ENCODE data around the gene RANBP17.
"Not testable (repeated sequence)": the region's sequence is repeated elsewhere in the genome, so short reads cannot be mapped to it uniquely, and the experiment has no call there.

Gene RANBP17

DNA sequence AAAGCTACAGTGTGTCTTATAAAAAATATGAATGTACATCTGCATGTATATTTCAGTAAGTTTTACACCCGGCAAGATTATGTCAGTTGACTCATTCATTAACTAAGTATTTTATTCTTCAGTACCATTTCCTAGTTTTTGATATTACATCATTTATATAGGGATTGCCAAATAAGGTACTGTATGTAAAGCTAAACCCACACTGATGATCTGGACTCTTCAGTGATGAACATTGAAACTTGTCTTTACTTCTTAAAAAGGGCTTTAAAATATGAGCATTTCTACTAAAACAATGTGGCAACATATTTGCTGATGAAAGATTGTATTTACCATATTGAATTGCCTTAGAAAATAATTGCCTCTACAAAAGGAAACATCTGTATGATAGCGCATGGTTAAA is 295.5 kb downstream of the RANBP17 start:
- no peak for DNase-seq (ENCODE audit: low read depth)

DNA sequence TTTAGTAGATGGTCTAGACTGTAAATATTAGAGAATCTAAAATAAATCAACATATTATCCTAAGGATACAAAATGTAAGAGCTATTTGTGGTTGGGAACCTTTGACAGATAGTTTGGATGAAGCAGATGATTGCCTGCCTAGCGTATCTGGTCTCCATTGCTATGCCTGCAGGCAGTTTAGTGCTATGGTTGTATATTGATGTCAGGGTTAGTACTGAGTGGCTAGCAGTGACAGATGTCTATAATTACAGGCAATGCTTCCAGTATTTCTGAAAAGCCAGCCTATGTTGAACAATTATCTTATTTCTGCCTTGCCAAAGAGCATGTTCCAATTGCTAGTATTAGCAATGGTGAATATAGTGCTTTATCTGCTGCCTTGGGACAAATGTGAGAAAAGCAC is 296.0 kb downstream of the RANBP17 start:
- DNase-seq (ENCODE audit: low read depth) = no peak

DNA sequence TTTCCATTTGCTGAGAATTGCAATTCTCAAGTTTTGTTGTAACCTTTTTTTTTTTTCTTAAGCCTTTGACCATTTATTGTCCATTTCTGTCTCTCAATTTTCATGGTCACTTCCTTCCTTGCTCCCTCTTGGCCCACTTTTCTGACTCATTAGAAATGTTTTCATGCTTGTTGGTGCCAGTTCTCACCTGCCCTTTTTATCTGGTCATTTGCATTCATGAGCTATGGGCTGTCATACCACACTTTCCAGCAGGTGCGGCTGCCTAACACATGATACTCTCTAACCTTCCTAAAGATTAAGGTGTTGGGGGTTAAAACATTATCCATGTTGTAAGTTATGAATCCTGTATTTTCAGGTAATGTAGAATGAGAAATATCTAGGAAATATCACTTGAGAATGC is 296.8 kb downstream of the RANBP17 start:
- no peak for DNase-seq (ENCODE audit: low read depth)

DNA sequence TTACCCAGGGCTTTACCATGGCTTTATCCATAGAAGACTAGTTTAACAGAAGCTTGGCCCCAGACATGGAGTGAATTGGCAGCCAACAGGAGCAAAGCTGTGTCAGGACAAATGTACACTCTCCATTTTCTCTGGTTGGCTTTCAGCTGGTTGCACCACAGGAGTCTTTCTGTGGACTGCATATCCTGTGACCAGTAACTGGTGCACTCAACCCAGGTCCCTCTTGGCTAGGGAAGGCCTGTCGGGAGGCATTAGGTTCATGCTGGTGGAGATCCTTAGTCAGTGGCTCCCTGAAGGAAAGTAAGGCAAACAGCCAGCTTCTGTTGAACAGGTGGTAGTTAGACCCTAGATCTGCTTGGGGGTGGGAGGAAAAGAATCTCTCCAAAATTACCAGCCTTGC is 300.3 kb downstream of the RANBP17 start:
- DNase-seq (ENCODE audit: low read depth) = no peak

DNA sequence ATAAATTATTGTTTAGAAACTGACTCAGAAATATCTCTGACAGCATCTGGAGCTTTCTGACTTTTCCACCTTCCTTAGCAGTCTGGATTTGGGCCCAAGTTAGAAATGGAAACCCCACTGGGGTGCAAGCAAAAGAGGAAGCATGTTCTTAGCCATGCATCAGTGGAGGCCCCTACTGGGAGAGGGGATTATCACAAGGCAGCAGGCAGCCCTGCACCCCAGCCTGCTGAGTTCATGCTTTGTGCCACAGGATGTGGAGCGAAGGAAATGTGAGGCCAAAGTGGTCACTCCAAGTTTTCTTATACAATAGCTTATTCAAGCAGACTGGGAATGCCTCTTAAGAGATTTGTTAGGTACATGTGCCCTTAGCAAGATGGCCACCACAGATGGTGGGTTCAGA is 300.8 kb downstream of the RANBP17 start:
- DNase-seq (ENCODE audit: low read depth) = no peak

DNA sequence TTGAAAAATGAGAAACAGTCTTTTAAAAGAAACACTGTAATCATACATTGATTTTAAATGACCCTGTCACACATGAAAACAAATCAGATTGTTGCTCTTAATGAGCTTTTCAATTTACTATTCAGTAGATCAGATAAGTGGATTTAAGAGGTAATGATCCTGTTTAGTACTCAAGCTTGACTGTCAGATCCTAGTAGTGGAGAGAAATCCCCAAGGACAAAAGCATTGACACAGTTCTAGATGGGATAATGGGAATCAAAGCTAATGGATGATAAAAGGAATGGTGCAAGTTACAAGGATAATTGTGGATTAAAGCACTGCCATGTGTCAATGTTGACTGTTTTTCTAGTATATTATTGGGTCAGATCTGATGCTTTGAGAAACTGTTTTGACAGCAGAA is 304.9 kb downstream of the RANBP17 start:
- DNase-seq (ENCODE audit: low read depth) = no peak

DNA sequence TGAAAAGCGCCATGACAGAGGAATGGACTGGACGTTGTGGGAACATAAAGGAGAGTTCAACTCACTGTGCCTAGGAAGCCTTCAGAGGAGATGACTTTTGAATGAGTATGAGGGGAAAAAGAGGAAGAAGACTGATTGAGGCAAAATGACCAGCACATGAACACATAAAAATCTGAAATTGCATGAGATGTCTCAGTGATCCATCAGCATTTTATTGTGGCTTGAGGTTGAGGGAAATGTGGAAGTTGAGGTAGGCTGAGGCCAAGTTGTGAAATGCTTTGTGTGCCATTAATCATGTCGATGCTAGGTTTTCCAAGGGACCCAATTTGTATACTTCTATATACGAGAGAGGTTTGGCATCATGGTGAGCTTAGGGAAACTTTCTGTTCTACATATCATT is 306.4 kb downstream of the RANBP17 start:
- DNase-seq (ENCODE audit: low read depth) = no peak

DNA sequence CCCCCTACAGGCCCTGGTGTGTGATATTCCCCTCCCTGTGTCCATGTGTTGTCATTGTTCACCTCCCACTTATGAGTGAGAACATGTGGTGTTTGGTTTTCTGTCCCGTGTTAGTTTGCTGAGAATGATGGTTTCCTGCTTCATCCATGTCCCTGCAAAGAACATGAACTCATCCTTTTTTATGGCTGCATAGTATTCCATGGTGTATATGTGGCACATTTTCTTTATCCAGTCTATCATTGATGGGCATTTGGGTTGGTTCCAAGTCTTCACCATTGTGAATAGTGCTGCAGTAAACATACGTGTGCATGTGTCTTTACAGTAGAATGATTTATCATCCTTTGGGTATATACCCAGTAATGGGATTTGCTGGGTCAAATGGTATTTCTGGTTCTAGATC is 313.1 kb downstream of the RANBP17 start:
- DNase-seq (ENCODE audit: low read depth) = not testable (repeated sequence)

DNA sequence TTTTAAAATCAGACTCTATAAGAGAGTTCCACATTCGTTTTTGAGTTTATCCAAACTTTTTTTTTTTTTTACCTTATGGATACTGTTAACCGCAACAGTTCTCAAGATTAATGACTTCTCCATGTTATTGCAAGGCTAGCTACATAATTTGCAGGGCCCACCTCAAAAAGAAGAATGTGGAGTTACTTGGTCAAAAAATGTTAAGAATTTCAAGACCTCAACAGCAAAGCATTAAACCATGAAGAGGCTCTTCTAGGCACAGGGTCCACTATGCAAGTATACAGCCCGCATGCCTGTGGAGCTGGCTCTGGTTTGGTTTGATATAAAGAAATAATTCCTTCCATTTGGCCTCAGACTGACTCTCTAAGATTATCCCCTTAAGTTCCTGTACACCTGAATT is 313.9 kb downstream of the RANBP17 start:
- DNase-seq (ENCODE audit: low read depth) = no peak

DNA sequence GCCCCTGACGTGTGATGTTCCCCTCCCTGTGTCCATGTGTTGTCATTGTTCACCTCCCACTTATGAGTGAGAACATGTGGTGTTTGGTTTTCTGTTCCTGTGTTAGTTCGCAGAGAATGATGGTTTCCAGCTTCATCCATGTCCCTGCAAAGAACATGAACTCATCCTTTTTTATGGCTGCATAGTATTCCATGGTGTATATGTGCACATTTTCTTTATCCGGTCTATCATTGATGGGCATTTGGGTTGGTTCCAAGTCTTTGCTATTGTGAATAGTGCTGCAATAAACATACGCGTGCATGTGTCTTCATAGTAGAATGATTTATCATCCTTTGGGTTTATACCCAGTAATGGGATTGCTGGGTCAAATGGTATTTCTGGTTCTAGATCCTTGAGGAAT is 316.4 kb downstream of the RANBP17 start:
- DNase-seq (ENCODE audit: low read depth) = not testable (repeated sequence)

DNA sequence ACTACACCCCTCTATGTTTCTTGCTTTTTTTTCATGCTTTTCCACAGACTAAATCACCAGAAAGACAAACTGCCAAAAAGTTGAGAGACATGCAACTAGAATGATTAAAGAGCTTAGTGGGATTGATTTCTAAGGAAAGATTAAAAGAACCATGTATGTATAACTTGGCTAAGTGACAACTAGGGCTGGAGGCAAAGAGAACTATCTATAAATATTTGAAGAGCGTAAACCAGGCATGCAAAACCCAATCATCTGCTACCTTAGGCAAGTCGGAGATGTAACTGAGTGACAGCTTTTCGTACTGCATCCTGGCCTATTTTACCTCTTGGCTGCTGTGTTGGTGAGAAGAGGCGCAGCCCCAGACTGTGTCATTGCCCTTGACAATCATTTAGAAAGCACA is 326.2 kb downstream of the RANBP17 start:
- DNase-seq (ENCODE audit: low read depth) = no peak

DNA sequence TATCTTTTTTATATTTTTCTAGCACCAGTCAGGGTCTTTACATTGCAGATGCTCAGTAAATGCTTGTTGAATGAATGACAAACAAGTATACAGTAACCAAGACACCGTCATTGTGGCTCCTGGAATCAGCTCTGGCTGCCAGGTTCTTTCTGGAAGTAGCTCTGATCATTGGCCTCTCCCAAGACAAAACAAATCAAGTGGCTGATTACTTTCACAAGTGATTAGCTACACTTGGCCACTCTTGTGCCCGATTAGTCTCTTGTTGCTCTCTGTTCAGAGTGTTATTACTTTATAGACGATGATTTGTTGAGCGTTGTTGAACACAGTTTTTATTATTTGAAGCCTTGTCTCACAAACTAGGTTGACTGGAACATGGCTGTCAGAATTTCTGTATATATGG is 327.6 kb downstream of the RANBP17 start:
- DNase-seq (ENCODE audit: low read depth) = no peak

DNA sequence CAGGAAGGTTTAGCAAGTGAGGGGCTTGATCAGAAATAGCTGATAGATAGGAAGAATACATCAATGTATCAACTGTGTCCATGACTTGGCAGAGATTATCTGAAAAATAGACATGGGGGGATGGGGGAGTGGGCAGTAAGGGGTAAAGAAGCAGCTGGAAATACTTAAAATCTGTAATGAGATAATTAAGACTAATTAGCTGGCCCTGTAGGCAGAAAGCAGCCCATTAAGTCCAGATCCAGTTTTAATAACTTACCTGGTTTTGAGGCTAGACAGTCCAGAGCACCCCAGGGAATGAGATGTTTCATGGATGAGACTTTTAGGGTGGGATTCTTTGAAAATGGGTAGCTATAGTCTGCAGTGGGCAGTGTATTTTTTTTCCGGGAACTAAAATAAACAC is 330.3 kb downstream of the RANBP17 start:
- no peak for DNase-seq (ENCODE audit: low read depth)

DNA sequence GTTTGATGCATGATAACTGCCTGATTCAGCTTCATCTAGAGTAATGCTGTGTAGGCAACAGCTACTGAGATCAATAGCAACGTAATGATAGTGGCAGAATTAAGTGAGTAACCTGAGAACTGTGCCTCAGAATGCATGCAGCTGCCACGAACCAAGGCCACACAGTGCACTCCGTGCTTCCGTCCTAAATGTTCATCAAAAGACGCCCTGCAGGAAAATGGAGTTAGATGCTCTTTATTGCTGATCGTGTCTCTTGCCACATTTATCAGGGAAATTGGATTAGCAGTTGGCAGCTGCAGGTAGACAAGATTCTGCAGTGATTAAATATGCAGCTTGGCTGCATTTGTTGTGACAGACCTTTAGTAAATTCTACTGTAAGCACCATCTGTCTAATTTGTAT is 339.5 kb downstream of the RANBP17 start:
- no peak for DNase-seq (ENCODE audit: low read depth)

DNA sequence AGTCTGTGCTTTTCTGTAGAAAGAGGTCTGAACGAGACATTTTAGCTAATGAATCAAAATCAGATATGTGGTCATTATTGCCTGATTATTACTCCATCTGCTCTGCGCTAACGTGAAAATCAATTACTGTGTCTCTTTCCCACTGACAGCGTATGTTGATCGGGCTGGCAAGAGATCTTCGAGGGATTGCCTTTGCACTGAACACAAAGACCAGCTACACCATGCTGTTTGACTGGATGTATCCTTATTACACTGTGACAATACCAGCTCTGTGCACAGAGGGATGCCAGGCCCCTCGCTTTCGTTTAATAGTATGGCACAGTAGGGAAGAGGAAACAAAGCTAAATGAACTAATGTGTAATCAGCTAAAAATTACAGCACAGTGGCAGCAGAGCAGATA is 343.6 kb downstream of the RANBP17 start:
- no peak for DNase-seq (ENCODE audit: low read depth)

DNA sequence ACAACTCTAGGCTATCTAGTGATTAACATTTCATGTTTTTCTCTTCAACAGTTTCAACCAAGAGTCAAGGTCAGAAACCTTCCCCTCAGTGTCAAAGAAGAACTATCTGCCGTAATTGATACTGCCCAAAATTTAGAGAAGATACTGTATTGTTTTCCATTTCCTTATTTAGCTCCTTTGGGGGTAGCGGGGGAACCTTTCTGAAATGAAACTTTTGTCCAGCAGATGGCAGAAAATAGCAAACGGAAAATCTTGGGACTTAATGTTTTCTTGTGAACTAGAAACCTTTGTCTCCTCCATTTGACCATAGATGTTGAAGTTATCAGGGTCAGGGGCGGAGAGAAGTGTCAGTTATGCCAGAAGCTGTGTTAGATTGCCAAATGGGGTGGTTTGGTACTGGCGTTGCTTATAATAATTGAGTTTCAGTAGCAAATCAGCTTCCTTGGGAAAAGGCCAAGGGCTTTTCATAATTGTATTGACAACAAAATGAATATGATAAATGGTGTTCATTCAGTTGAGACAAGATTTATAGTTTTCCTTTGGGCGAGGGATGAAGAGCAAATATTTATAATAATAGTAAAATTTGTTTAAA is 345.5 kb downstream of the RANBP17 start:
- DNase-seq (ENCODE audit: low read depth) = no peak

DNA sequence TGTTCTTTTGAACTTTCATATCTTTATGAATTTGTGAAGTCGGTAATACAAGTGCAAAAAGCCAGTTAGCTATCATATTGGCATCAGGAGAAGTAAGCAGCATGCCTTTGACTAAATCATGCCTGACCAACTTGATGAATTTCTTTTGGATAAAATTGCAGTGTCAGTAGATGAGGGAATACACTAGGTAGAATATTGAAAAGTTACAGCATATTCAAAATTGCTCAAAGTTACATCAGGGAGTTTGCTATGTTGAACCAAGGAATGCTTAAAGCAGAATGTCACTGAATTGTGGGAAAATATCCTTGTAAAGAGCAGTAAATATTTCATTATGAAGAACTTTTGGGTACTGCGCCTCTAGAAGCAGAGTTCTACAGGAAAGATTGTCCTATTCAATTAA is 360.1 kb downstream of the RANBP17 start:
- no peak for DNase-seq (ENCODE audit: low read depth)

DNA sequence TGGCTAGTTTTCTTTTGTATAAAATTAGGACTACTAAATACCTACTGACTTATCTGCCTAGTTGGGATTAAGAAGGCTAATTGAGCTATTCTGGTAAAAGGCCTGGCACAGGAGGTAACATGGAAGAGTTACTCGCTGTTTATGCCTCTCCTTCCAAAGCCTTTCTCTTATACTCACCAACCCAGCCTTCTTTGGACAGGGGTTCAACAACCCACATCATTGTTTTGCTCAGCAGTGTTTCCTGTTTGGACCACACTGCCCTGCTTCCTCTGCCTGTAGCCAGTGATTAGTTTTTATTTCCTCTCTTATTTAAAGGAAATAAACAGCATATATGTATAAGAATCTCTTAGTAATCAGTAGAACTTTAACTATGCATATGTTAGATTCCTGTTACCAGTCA is 362.1 kb downstream of the RANBP17 start:
- no peak for DNase-seq (ENCODE audit: low read depth)

DNA sequence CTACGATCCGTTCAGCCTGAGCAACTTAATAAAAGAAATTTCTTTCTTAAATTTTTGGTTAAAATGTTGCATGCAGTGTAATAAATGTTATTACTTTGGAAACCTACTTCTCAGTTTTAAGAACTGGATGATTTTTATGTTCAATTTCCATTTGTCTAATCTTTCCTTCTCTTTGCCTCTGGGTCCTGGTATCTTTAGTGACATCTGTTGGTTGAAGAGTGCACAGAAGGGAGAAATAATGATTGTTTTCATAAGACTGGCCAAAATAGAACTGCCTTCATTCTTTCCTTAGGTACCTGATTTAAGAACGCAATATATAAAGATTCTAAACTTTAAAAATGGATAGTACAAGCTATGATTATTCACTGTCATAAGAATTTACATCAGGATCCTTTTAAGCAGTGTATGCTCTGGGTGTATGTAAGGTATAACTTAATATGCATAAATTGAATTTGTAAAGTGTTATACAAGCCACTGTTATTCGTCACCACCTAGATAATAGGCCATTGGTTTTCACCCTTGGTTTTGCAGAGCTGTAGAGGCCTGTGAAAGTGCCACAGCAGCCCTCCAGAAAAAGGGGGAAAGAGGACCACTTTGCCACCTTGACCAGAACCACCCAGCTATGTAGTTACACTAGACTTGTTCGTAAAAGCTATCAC is 364.4 kb downstream of the RANBP17 start:
- DNase-seq (ENCODE audit: low read depth) = no peak

DNA sequence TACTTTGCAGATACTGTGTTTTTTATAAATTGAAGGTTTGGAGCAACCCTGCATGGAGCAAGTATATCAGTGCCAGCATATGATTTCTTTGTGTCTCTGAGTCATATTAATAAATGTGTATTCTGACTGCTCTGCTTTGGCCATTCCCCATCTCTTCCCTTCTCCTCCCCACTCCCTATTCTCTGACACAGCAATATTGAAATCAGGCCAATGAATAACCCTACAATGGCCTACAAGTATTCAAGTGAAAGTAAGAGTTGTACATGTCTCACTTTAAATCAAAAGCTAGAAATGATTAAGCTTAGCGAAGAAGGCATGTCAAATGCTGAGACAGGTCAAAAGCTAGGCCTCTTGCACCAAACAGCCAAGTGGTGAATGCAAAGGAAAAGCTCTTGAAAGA is 365.0 kb downstream of the RANBP17 start:
- DNase-seq (ENCODE audit: low read depth) = no peak

DNA sequence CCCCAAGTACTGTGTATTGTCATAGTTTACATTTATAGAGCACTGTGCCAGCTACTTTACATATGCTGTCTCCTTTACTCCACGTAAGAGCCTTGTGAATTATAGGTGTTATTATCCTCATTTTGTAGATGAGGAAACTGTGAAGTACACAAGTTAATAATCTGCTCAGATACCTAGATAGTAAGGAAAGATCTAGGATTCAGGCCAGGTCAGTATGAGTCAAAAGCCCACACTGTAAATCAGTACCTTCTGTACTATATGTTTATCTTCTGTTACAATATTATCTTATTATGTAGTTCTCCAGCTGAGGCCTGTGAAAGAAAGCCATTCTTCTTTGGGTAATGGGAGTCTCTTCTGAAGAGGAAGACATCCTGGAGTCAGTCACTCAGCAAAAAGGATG is 374.8 kb downstream of the RANBP17 start:
- DNase-seq (ENCODE audit: low read depth) = no peak

DNA sequence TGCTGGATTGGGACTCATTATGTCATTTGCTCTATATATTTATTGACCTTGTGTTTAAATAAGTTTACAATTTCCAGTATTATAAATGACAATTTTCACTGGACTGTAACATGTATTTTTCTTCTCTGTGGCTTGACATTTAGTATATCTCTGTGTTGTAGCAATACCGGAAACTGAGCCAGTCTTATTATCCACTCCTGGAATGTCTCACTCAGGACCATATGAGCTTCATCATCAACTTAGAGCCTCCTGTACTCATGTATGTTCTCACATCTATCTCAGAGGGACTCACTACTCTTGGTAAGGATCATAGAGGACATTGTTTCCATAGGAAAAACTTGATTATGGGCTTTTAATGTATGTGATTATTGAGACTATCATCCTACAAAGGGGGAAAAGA is 380.7 kb downstream of the RANBP17 start:
- no peak for DNase-seq (ENCODE audit: low read depth)

DNA sequence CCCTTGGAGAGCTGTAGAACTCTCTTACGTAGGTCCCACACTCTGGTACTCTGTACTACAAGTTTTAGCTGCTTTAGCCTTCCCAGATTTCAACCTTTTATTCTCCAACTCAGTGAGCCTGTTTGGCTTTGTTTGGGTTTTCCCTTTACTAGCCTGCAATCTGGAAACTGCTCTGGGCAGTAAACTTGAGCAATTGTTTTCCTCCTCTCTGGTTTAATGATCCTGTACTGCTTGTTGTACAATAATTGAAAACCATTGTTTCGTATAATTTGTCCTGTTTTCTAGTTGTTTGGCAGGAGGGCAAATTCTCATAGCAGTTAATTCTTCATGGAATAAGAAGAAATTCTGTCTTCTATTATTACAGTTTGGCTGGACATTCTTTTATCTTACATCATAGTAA is 384.4 kb downstream of the RANBP17 start:
- DNase-seq (ENCODE audit: low read depth) = no peak

DNA sequence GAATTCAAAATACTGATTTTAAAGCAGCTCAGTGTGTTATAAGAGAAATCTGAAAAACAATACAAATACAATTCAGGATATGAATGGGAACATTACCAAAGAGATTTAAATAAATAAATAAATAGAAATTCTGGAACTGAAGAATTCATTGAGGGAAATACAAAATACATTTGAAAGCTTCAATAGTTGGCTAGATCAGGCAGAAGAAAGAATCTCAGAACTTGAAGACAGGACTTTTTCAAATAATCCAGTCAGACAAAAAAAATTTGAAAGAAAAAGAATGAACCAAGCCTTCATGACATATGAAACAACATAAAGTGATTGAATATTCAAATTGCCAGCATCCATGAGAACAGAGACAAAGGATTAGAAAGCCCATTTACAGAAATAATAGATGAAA is 387.6 kb downstream of the RANBP17 start:
- DNase-seq (ENCODE audit: low read depth) = no peak
